GM04504 (cell line): Measurements from ENCODE around the gene COL4A6.

ENCODE experiments used
- DNase-seq: peaks from one replicate; pipeline ENCODE4 v3.0.0-alpha.2; 2012; ENCODE audit warnings: low read depth

Gene COL4A6

DNA sequence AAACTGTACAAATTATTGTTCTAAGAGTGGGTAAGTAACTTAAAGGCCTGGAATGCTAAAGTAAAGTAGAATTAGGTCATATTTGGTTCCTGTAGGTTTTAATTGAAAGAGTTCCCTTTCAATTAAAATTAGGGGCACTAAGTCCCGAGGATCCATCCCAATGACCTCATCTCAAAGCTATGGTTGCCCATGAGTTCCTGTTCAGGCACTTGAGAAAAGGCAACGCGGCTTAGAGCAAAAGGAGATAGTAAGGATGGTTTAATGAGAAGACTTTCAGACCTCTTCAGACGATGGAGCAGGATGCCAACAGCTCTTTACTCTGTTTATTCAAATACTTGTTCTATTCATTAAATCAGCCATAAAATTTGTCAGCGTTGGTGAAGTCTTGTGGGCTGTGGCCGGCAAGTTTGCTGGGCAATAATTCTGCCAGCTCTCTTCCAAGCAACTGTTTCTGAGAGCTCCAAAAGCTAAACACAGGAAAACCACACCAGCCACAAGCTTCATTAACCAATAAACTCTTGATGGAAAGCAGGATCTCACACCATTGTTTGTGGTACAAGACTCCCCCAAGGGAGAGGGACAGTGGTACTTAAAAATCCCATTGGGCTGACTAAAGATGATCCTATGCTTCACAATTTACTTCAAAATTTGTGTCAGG, 167.4 kb downstream of the COL4A6 start:
- peak; percentile 1 for DNase-seq

DNA sequence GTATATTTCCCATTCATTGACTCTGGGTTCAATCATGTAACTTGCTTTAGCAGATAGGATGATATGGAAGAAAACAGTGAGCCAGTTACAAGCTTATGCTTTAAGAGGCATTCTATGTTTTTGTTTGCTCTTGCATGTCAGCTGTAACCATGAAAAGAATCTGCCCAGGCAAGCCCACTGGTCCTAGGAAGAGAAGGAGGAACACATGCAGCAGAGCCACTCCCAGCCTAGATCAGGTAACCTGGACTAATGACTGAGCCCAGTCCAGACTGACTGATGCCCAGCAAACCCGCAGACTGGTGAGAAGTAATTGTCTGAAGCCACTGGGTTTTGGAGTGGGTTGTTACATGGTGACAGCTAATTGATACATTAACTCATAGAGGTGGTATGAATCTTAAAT, 167.9 kb downstream of the COL4A6 start:
- no peak for DNase-seq

DNA sequence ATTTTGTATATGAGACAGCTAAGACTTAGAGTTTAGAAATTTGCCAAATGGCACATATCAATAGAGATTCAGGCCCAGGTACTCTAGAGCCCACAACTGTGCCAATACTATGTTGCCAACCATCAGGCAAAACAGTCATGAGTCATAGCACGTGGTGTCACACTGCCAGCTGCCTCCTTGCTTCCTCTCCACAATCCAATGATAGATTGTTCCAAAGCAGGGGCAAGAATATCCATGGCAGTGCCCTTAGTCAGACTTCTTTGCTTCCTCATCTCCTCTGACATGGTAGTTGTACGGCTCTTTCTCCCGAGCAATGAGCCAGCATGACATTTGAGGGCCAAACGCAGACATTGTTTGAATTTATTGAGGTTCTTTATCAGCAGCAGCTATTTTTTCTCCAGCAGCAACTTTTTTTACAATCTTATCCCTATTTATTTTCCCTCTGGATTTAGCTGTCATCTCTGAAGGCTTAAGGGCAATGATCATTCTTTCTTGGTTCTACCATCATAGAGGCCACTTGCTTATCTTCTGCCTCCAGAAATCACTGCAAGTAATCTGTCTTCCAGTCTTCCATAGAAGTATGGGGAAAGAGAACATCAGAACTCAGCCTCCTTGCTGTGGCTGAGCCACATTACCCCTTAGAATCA, 169.7 kb downstream of the COL4A6 start:
- DNase-seq, result no peak

DNA sequence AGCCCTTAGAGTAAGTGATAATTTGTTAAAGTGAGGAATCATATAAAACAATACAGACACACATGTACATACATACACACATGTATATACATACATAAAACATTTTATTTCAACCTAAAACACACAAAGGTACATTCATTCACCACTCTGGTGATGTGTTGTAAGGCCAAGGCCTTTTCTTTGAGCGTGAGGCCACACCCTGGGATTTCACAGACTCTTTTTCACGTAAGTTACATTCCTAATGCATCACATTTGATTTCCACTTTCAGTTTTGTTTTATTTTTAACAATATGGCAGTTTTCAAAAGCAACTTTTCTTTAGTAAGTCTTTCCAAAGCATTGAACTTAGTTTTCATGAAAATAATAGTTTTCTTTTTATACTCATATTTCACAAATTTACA, 170.7 kb downstream of the COL4A6 start:
- no peak for DNase-seq

DNA sequence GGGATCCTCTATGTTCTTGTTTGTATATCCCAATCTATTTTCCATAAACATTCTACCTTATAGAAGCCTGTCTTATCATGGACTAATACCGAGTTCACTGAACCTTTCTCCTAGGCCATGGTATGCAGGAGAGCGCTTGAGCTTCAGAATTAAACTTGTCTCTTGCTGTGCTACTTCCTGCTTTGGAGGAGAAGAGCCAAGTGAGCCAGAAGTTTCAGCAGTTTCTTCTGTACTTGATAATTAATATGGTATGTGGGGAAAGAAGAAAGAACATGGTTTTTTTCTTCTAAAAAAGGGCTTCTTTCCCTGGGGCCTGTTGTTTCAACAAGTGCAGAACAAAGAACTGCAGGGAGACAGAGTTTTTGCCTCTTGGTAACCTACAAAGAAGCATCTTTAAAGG, 173.8 kb downstream of the COL4A6 start:
- no peak for DNase-seq

DNA sequence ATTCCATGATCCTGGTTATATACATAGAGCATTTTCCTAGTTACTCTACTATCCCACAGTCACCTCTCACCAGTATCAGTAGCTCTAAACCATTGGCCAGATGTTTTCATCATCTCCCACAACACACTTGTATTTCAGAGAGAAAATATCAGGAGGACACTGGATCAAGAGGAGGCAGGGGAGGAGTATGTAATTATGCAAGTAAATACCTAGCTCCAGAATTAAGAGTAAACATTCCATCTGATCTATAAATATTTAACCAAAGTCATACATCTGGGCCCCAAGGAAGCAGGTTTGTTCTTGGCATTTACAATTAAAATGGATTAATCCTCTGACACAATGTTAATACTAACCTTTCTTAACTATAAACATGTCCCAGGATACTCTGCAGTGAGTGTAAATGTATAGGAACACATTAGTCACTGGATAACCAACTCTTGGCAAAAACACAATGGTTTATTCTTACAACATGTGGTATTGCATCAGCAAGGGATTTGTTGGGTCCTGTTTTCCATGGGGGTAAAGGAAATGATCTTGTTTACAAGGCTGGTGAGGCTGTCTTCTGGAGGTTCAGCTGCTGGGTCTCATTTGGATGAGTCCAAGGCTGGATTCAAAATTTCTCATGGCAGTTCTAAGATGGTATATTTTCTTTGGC, 176.5 kb downstream of the COL4A6 start:
- no peak for DNase-seq

DNA sequence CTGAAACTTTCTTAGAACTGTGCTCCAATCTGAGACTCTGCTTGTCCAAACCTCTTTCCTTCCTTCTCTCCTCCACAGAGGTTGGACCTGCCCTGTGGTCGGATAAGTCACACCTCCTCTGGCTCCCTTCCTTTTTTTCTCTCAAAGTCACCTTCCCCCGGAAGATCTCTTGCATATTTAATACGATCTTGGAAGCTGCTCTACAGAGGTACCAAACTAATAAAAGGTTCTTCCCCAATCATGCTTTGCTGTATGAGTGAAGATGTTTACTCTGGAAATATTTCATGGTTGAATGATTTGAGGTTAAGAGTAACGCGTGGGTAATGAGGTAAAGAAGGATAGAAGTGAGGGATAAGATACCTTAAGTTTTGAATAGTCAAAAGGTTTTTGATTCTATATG, 180.7 kb downstream of the COL4A6 start:
- no peak for DNase-seq

DNA sequence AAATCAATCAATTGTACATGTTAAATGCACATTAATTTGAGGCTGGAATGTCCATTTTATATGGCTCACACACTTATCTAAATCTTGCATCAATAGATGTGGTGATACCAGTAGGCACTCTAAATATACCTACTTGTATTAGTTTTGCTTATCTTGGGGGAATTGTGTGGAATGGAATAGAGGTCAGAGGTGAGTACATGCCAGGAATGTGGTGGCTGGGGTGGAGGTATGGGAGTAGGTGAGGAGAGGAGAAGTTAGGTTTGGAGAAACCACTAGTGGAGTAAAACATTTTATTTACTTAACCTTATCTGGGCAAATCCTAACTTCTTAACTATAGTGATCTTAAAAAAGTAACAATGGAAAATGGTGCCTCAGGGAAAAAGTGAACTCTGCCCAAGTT, 183.6 kb downstream of the COL4A6 start:
- DNase-seq, result no peak

DNA sequence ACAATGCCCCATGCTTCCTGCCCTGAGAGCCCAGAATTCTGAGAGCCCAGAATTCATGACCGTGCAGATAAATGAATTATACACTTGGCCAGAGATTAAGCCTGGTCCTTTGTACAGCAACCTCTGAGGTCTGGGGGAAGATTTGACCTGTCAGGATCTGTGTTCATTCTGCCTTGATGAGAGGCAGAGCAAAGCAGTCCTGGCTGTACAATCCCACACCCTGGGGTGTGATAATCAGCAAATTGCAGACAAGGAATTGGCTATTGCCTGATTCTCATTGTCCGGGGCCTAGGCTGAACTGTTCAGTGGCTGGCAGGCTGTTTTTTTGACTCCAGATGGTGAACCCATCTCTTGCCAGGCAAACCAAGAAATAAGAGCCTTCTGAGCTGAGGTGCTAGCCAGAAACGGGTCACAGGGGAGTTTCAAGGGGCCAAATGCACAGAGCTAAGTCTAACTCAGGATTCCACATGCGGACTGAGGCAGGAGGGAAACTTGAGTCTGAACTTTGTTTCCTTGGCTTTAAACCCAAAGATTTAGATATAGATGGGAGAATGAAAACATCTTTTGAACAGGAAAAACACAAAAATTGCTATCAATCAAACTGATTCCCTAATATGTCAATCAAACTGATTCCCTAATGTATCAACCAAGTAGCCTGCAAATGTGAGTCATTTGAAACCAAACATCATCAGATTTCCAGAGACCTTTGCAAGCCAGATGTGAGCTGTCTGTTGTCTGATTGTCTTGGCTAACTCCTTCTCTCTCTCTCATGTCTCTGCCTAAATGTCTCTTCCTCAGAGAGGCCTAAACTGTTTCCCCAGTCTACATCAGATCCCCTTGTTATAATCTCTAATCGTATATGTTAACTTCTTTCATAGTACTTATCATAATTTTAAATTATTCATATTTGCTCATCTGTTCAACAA, 187.3 kb downstream of the COL4A6 start:
- no peak for DNase-seq

DNA sequence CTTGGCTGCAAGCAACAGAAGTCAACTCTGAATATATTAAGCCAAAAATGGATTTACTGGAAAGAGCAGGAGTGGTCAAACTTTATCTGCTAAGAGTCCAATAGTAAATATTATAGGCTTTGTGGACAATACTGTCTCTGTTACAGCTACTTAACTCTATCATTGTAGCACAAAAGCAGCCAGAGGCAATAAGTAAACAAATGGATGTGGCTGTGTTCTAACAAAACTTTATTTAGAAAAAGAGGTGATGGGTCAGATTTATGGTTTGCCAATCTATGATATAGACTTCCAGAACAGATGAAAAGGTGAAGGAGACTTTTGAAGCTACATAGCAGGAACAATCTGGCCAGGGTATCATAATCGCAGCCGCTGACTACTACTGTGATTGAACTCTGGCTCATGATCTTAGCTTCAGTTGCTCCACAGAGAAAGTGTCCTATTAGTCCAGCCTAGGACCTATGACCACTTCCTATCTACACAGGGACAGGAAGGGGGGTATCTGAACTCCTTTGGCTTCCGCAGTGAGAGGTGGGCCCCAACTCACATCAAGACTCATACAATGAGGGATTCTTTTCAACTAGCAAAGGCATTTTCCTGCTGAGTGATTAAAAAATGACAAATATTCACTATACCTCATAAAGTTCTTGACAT, 191.8 kb downstream of the COL4A6 start:
- DNase-seq, result no peak

DNA sequence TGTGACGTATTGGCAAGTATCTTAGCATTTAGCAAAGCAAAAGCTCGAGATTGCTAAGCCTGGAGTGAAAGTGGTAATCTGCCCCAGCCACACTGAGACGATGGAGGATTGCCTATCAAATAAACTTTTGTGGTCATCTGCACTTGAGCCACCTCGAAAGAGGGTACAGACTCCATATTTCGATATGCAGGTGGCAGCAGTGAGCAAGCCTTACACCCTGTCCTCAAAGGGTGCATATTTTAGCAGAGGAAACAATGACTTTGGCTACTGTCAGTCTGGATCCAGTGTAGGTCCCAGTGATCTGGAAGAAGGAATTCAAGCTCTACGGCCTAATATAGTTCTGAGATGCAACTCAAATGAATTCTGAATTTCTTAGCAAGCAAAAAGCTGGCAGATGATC, 192.8 kb downstream of the COL4A6 start:
- DNase-seq, result no peak

DNA sequence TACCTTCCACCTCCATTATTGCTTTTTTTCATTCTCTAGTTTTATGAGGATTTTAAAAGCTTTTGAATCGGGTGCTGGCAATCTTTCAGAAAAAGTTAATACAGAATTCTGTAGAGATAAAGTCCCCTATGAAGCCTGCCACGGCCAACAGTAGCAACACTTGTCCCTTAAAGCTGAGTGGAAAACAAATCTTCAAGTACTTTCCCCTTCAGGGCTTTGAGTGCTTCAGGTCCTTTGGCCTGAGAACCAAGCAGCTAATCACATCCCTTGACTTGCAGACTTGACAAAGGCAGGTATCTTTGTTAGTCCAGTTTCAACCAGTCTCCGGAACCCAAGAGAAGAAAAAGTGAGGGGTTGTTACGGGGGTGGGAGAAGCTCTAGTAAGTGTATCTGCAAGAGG, 202.2 kb downstream of the COL4A6 start:
- no peak for DNase-seq

DNA sequence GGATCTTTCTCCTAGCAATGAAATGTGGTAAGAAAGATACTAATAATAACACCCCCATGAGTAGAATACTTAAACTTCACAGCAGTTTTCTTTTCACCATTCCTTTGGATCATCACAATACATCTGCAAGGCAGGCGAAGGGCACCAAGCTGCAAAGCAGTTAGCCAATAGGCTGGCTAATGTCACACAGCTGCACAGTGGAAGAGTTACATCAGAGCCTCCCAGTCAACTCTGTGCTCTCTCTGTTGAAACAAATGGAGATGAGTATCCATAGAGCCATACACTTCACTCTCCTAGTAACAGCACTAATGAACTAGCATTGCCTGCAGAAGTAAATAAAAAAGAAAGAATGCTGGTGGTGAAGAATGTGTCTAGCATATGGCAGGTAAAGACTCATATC, 207.6 kb downstream of the COL4A6 start:
- DNase-seq, result no peak

DNA sequence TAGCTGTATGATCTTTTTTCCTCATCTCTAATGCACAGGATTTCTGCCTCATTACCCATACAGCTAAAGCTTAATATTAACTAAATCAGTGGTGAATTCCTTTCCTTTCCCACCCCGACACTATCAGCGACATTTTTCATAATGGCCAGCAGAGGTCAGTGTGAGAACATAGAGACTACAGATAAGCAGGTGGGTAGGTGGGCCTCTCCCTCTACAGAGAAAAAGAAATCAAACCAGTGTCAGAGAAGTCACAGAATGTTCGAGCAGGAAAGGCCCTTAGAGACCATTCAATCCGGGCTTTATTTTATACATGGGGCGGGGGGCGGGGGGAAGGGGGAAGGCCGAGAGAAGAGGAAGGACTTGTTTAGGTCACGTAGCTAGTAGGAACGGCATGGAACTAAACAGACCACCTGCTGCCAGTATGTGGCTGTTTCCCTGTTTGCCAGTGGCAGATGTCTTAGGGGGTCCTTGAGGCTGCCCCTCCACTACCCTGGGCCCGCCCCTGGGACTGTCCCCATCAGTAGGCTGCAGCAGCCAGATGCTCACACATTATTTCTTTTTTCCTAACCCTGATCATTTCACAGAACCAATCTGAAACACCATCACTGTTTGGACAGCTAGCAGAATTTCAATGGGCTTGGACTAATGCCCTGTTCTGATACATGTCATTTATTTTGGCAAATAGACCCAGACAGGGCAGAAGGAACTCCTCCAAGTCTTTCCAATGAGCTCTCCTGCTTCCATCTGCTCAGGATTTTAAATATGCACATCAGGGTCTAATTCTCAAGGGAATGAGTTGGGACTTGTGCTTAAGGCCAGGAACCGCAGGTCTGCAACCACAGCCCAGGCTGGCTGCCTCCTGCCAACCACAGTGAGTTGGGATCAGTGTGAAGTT, 213.2 kb downstream of the COL4A6 start:
- peak; percentile 1 for DNase-seq

DNA sequence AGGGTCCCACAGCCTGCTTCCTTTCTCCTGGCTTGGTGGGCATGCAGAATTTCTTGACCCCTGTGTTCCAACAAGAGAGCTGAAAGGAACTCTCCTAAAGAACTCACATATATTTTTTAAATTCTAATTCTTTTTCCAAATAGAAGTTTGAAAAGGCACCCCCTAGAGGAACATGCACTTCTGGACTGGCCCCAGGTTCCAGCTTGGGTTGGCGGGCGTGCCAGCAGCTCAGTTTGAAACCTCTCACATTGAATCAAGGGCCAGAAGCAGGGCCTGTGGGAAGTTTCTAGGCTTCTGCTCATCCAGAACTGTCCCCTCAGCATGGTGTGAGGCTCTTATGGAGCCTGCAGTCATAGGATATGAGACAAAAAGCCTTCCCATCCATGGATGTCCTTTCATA, 214.0 kb downstream of the COL4A6 start:
- DNase-seq, result no peak

DNA sequence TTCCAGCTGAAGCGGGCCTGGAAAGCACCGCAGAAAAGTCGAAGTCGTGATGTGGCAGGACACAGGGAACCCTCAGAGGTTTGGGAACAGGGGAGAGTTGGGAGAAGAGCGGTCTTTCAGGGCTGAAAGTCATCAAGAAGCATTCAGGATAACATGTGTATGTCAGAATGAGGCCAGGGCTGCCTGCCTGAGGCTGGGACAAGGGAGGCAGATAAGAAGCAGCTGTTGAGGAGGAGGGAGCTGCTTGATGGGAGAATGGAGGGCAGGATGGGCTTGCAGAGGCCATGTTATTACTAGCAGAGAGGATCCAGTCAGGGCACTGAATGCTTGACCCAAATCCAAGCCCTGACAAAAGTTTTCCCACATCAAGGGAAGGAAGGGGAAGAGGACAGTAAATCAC, 214.6 kb downstream of the COL4A6 start:
- DNase-seq, result no peak

DNA sequence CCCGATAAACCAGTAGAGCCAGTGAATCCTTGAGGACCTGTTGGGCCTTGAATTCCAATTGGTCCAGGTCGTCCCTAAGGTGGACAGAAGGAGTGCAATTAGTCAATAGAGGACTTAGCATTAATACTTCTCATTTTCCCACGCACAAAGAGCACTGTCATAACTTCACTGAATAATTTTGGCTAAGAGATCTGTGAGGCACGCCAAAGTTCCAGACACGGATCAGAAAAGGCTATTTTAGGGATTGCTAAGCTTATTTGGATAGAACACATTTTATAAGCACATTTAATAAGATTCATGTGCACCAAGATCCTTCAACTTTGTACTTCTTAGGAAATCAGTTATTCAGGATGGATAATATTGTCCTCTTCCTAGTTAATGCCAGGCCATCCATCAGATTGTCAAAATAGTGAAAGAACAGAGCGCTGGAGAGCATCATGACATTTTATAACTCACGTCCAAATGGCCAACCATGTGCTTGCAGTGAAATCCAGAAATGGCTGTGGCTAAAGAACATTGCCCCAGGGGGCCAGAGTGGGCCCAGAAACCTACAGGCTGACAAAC, 216.8 kb downstream of the COL4A6 start:
- DNase-seq, result no peak

DNA sequence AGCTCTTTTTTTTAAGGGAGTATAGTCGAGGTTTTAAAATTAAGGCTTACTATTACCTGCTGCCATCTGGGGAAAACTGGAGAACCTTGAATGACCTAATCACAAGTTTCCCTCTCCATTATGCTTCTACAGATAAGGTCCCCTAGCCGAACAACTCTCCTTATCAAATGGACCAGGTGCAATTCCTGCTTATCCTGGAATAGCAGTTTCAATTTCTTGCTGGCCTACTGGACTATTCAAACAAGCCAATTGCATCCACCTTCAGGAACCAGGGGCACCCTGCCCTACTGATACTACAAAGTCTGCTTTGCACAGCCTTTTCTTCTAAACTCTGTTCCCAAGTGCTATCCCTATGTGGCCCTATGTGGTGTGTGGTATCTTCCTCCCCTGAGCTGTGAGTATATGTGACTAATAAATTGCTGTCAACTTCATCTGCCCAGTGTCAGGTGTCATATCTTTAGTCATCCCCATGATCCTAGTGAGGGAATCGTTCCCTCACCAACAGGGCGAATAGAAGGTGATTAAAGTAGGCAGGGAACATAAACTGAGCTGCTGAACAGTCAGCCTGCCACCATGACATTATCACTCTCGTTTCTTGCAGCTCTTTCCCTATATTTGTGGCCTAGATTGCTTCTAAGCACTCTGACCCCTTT, 218.1 kb downstream of the COL4A6 start:
- DNase-seq, result no peak

DNA sequence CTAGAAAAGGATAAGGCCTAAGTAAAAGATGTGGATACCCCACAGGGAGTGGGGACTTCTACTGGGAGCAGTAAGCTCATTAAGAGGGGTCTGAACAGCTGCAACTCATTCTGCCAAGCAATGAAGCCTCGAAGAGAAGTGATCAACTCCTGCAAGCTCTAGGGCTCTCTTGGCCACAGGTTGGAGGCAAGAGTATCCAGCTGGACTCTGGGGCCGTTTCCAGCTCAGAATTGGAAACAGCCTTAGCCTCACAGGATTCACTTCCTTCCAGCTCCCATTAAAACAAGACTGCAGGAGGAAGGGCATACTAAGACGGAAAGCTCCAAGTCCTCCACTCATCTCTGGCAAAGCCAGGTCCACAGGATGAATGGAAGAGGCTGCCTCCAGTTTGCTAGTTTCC, 220.3 kb downstream of the COL4A6 start:
- no peak for DNase-seq

DNA sequence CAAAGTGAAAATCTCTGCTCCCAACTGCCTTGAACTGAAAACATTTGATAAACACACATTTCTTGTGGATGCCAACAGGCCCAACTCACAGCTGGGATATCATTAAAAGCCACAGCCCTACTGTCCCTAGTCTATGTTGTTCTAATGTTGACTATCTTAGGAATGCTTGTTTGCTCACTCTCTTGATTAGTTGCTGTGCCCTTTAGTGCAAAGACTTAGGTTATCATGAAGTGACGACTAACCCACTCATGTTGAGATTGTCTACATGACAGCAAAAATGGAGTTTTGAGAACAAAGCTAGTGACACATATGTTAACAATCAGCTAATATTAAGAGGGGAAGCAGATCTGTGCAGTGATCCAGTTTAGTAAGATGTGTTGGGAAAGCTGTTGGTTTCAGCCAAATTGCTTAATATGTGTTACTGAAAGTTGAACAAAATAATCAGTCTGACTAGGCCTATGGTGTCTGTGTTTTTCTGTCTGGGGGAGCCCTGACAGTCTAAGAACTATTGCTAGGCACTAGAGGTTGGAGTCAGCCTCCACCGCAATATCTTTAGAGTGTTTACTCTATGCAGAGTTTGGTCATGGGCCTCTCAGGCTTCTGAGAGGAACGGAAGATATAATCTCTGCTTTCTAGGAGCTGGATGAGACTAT, 221.2 kb downstream of the COL4A6 start:
- DNase-seq, result no peak
